SK-N-SH (cell line): Measurements from ENCODE around the gene ASB15. TPM values are rescaled to one million over a fixed set of nuclear protein-coding genes. Genes with fewer than 3 reads are reported as not detected.

Experiments used
- CTCF ChIA-PET: fragments of 300-600, 350-600 bp; formaldehyde crosslinking; extraction: SDS; loops from one replicate; lab custom pipeline; 2021; lab: Yijun Ruan, JAX
- POLR2A ChIA-PET: fragments of 350-600 bp; sonication (Branson Sonifier 250); formaldehyde crosslinking; extraction: SDS; loops from one replicate; lab custom pipeline; 2020; ENCODE audit warnings: antibody characterized with exemption, inconsistent platforms; lab: Yijun Ruan, JAX
- DNase-seq: peaks from one replicate; pipeline ENCODE4 v3.0.0; 2012
- H2AFZ ChIP-seq: fragments of 200-600 bp; sonication (generic); 2 replicates; pipeline ENCODE4 v1.8.1; 2016; ENCODE audit warnings: antibody characterized with exemption, mild to moderate bottlenecking, low read depth
- H3F3A ChIP-seq: fragments of 200-600 bp; sonication (generic); replicated peaks from 2 replicates; pipeline ENCODE3; 2016; ENCODE audit warnings: antibody characterized with exemption, mild to moderate bottlenecking; ENCODE audit not compliant: insufficient read depth
- H3K27ac ChIP-seq, 2 experiments: fragments of 200-500 bp in 1 of 2; fragments of 200-600 bp in 1 of 2; sonication (Bioruptor generic) in 1 of 2; sonication (generic), shearing (Covaris generic) in 1 of 2; 2 replicates each; pipeline versions ENCODE4 v1.5.1 to v1.6.1; 2014 to 2016; ENCODE audit warnings: low read depth in 2 of 2, inconsistent platforms in 1 of 2, low read length in 1 of 2, mild to moderate bottlenecking in 1 of 2, mixed read lengths in 1 of 2
- H3K27me3 ChIP-seq: fragments of 200-600 bp; sonication (generic), shearing (Covaris generic); 2 replicates; pipeline ENCODE4 v1.6.1; 2016; ENCODE audit warnings: mixed run types; ENCODE audit not compliant: insufficient read depth
- H3K36me3 ChIP-seq, 2 experiments: fragments of 200-500 bp in 1 of 2; fragments of 200-600 bp in 1 of 2; sonication (Bioruptor generic) in 1 of 2; sonication (generic) in 1 of 2; replicated peaks in 1 of 2; 2 replicates each; pipeline versions ENCODE3 to v1.5.1; 2014 to 2016; ENCODE audit warnings: low read length in 1 of 2, mild to moderate bottlenecking in 1 of 2; ENCODE audit not compliant: insufficient read depth in 2 of 2, control insufficient read depth in 1 of 2
- H3K4me1 ChIP-seq, 2 experiments: fragments of 200-500 bp in 1 of 2; fragments of 200-600 bp in 1 of 2; sonication (Bioruptor generic) in 1 of 2; sonication (generic), shearing (Covaris generic) in 1 of 2; 2 replicates each; pipeline versions ENCODE4 v1.5.1 to v1.6.1; 2014 to 2016; ENCODE audit warnings: low read depth in 1 of 2, low read length in 1 of 2, mixed run types in 1 of 2; ENCODE audit not compliant: insufficient read depth in 2 of 2, control insufficient read depth in 1 of 2
- H3K4me2 ChIP-seq: fragments of 200-600 bp; sonication (generic), shearing (Covaris generic); 2 replicates; pipeline ENCODE4 v1.6.1; 2017; ENCODE audit warnings: mixed run types
- H3K4me3 ChIP-seq, 2 experiments: fragments of 200-500 bp in 1 of 2; fragments of 200-600 bp in 1 of 2; sonication (Bioruptor generic) in 1 of 2; sonication (generic), shearing (Covaris generic) in 1 of 2; 2 replicates each; pipeline versions ENCODE4 v1.5.1 to v1.8.1; 2014 to 2016; ENCODE audit warnings: low read depth in 2 of 2, inconsistent platforms in 1 of 2, low read length in 1 of 2, mild to moderate bottlenecking in 1 of 2, mixed read lengths in 1 of 2, moderate library complexity in 1 of 2
- H3K79me2 ChIP-seq: fragments of 200-600 bp; sonication (generic); 2 replicates; pipeline ENCODE4 v1.8.1; 2017; ENCODE audit warnings: mild to moderate bottlenecking; ENCODE audit not compliant: insufficient read depth
- H3K9ac ChIP-seq: fragments of 200-600 bp; sonication (generic); 2 replicates; pipeline ENCODE4 v1.6.1; 2017; ENCODE audit warnings: mixed run types
- H3K9me2 ChIP-seq: fragments of 200-600 bp; sonication (generic); 2 replicates; pipeline ENCODE4 v1.6.1; 2017; ENCODE audit warnings: mixed run types
- H3K9me3 ChIP-seq: fragments of 200-600 bp; sonication (generic); 2 replicates; pipeline ENCODE4 v1.6.1; 2017; ENCODE audit warnings: mixed run types, mild to moderate bottlenecking, moderate library complexity
- H4K20me1 ChIP-seq: fragments of 200-600 bp; sonication (generic); 2 replicates; pipeline ENCODE4 v1.6.1; 2017; ENCODE audit warnings: mild to moderate bottlenecking, mixed run types; ENCODE audit not compliant: insufficient read depth
- CHD2 ChIP-seq: fragments of 150-350 bp; IDR thresholded peaks from 2 replicates; pipeline ENCODE4 v1.6.1; 2018; ENCODE audit warnings: low read length; ENCODE audit not compliant: partially characterized antibody
- CTCF ChIP-seq: fragments of 200-600 bp; sonication (generic); IDR thresholded peaks from 2 replicates; pipeline ENCODE4 v1.6.1; 2017; ENCODE audit warnings: antibody characterized with exemption, mild to moderate bottlenecking, moderate library complexity
- ELF1 ChIP-seq: IDR thresholded peaks from 2 replicates; pipeline ENCODE4 v1.4.0; 2012
- EP300 ChIP-seq, 2 experiments: IDR thresholded peaks; 2 replicates each; pipeline versions ENCODE4 v1.4.0 to v1.6.1; 2012; ENCODE audit warnings: borderline replicate concordance in 1 of 2, low read depth in 1 of 2, low read length in 1 of 2
- EZH2phosphoT487 ChIP-seq: fragments of 200-600 bp; sonication (generic); IDR thresholded peaks from 2 replicates; pipeline ENCODE4 v1.6.1; 2017; ENCODE audit warnings: low read depth, mixed run types, mild to moderate bottlenecking, antibody characterized with exemption, moderate library complexity, borderline replicate concordance
- GABPA ChIP-seq: IDR thresholded peaks from 2 replicates; pipeline ENCODE4 v1.4.0; 2012; ENCODE audit warnings: low read depth, mild to moderate bottlenecking
- GATA2 ChIP-seq: sonication (generic); formaldehyde crosslinking; IDR thresholded peaks from 2 replicates; pipeline ENCODE4 v1.5.0; 2020; ENCODE audit warnings: mild to moderate bottlenecking, missing genetic modification reagents
- JUND ChIP-seq: IDR thresholded peaks from 2 replicates; pipeline ENCODE4 v1.4.0; 2012
- MEF2A ChIP-seq: IDR thresholded peaks from 2 replicates; pipeline ENCODE4 v1.4.0; 2012; ENCODE audit warnings: low read depth, borderline replicate concordance
- MXI1 ChIP-seq: IDR thresholded peaks from 2 replicates; pipeline ENCODE4 v1.6.1; 2012; ENCODE audit warnings: mild to moderate bottlenecking, low read depth, low read length, improper control_type of control experiment
- NFIC ChIP-seq: IDR thresholded peaks from 2 replicates; pipeline ENCODE4 v1.4.0; 2012; ENCODE audit warnings: borderline replicate concordance
- NRF1 ChIP-seq: IDR thresholded peaks from 2 replicates; pipeline ENCODE4 v1.6.1; 2012; ENCODE audit warnings: low read depth, mild to moderate bottlenecking, low read length
- PBX3 ChIP-seq: IDR thresholded peaks from 2 replicates; pipeline ENCODE4; 2012
- RAD21 ChIP-seq: IDR thresholded peaks from 2 replicates; pipeline ENCODE4 v1.6.1; 2012; ENCODE audit warnings: mild to moderate bottlenecking, low read length
- RCOR1 ChIP-seq: fragments of 150-350 bp; IDR thresholded peaks from 2 replicates; pipeline ENCODE4 v1.6.1; 2017; ENCODE audit warnings: antibody characterized with exemption, low read length
- REST ChIP-seq: IDR thresholded peaks from 2 replicates; pipeline ENCODE4 v1.6.1; 2012; ENCODE audit warnings: mild to moderate bottlenecking, low read depth, low read length, moderate library complexity
- RFX5 ChIP-seq: IDR thresholded peaks from 2 replicates; pipeline ENCODE4 v1.6.1; 2012; ENCODE audit warnings: mild to moderate bottlenecking, improper control_type of control experiment, low read length
- RXRA ChIP-seq: IDR thresholded peaks from 2 replicates; pipeline ENCODE4 v1.4.0; 2012; ENCODE audit warnings: low read depth, mild to moderate bottlenecking, borderline replicate concordance
- SMC3 ChIP-seq: IDR thresholded peaks from 2 replicates; pipeline ENCODE4 v1.6.1; 2012; ENCODE audit warnings: low read depth, low read length, improper control_type of control experiment
- TEAD4 ChIP-seq: IDR thresholded peaks from 2 replicates; pipeline ENCODE4 v1.4.0; 2012; ENCODE audit warnings: mild to moderate bottlenecking, borderline replicate concordance; ENCODE audit not compliant: insufficient read depth
- USF2 ChIP-seq: fragments of 150-350 bp; IDR thresholded peaks from 2 replicates; pipeline ENCODE4 v1.6.1; 2017; ENCODE audit warnings: antibody characterized with exemption, low read length, low read depth, borderline replicate concordance
- YY1 ChIP-seq: IDR thresholded peaks from 2 replicates; pipeline ENCODE4 v1.4.0; 2012; ENCODE audit warnings: low read depth, mild to moderate bottlenecking
- WGBS: methylation state at CpG from one replicate; pipeline ENCODE4 v1.1.6; 2017; ENCODE audit warnings: low lambda C conversion rate; 5-methylcytosine and 5-hydroxymethylcytosine counted together
- polyA plus RNA-seq, 3 experiments: library from polyadenylated mRNA; depleted of rRNA; stranded (reverse); fragments of >200 nt; gene quantifications; 2 replicates each; pipeline ENCODE4 v1.2.3, GENCODE V29; 2012

ASB15 gene
- polyA plus RNA-seq, 1 of the 3 experiments (the other 2 are of a cell fraction): not detected

- H3K4me1 ChIP-seq: peaks cover 6 to 12% of the 10 kb centered on the region in 2 experiments
- ChIA-PET POLR2A (no interaction called here), CTCF (interaction anchor here (0.6 to 1.1 kb wide), 2 partner anchors 16 to 60 kb away, joined by 3 read pairs; no protein-coding TSS in a partner anchor)
- H3K4me3 ChIP-seq: no peak overlapping the region
- WGBS: 98% methylated on average over 2 of the region's 2 CpGs
- no peaks in the 10 kb centered on the region for H3K9me3 ChIP-seq
- no peak overlapping the region for H3K9ac ChIP-seq
- peaks cover 4% of the 10 kb centered on the region for H3F3A ChIP-seq
- no peak overlapping the region for H3K27ac ChIP-seq
- H4K20me1 ChIP-seq: no peaks in the 10 kb centered on the region
- no peak for TF ChIP-seq GABPA
- no peak for TF ChIP-seq PBX3
- TF ChIP-seq RCOR1: no peak
- no peak for TF ChIP-seq EP300 (IDR thresholded peaks at IDR 0.05; ENCODE audit: borderline replicate concordance in 1 of 2, low read depth in 1 of 2, low read length in 1 of 2)
- no peak for TF ChIP-seq CTCF
- TF ChIP-seq NFIC: no peak
- no peak for TF ChIP-seq CHD2
- no peak for TF ChIP-seq ELF1
- TF ChIP-seq MEF2A: no peak
- H3K79me2 ChIP-seq: peaks cover 55% of the 10 kb centered on the region
- peaks cover 44 to 48% of the 10 kb centered on the region in 2 experiments for H3K36me3 ChIP-seq
- no peak overlapping the region for H3K4me2 ChIP-seq
- no peaks in the 10 kb centered on the region for H3K9me2 ChIP-seq
- H2AFZ ChIP-seq: no peak overlapping the region
- no peaks in the 10 kb centered on the region for H3K27me3 ChIP-seq
- DNase-seq: no peak
These were observed 49.0 kb upstream of the ASB15 start for GRCh38 chr7:123552641-123553040.

GRCh38 chr7:123553159-123553558, 48.5 kb upstream of the ASB15 start:
- ChIA-PET CTCF (interaction anchor here (1.1 kb wide), 1 partner anchor 16 kb away, joined by 3 read pairs; no protein-coding TSS in a partner anchor), POLR2A (no interaction called here)
- no peak overlapping the region for H3K9ac ChIP-seq
- peaks cover 55% of the 10 kb centered on the region for H3K79me2 ChIP-seq
- no peaks in the 10 kb centered on the region for H3K27me3 ChIP-seq
- 85% methylated on average over 3 of the region's 3 CpGs for WGBS
- H3K9me3 ChIP-seq: no peaks in the 10 kb centered on the region
- H3K36me3 ChIP-seq: peaks cover 39 to 43% of the 10 kb centered on the region in 2 experiments
- no peak for DNase-seq
- peaks cover 6% of the 10 kb centered on the region for H3F3A ChIP-seq
- H2AFZ ChIP-seq: no peak overlapping the region
- H3K27ac ChIP-seq: no peak overlapping the region
- H3K4me2 ChIP-seq: no peak overlapping the region
- no peaks in the 10 kb centered on the region for H3K9me2 ChIP-seq
- no peak overlapping the region for H3K4me3 ChIP-seq
- H3K4me1 ChIP-seq: peaks cover 6 to 12% of the 10 kb centered on the region in 2 experiments
- no peaks in the 10 kb centered on the region for H4K20me1 ChIP-seq
- TF ChIP-seq RXRA: no peak
- no peak for TF ChIP-seq NRF1
- TF ChIP-seq USF2: no peak
- no peak for TF ChIP-seq RAD21
- no peak for TF ChIP-seq EZH2phosphoT487
- TF ChIP-seq JUND: no peak
- no peak for TF ChIP-seq GATA2 (CRISPR knock-in tag)
- TF ChIP-seq REST: no peak
- TF ChIP-seq SMC3: no peak
- TF ChIP-seq TEAD4: no peak
- no peak for TF ChIP-seq YY1
- TF ChIP-seq RFX5: no peak
- no peak for TF ChIP-seq MXI1
- TF ChIP-seq NFIC: no peak
